ENCODE measurements around the gene ARHGEF11. TPM values are rescaled to one million over a fixed set of nuclear protein-coding genes. Genes with fewer than 3 reads are reported as not detected.

The ARHGEF11 gene
- total and polyA plus RNA-seq, 2 experiments from 2014 or later, result 25.0 to 26.9 TPM

DNA sequence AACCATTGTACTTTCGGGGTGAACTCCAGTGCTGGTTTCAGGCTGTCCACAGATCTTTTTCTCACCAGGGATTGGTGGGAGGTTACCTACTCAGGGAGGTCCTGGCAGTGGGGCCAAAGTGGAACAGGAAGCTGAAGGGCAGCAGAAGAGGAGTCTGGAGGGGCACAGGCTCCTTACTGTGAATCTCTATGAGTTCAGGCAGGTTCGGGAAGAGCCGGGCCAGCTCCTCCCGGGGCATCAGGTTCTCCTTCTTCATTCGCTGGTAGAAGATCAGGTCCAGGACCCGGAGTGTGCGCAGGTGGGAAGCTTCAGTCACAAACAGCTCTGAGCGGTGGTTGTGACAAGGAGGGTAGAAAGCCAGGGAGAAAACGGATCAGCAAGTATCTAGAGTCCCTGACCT is 98.4 kb downstream of the ARHGEF11 start:
- no peak overlapping the region for H3K4me3 ChIP-seq
- TF ChIP-seq, protein P1, sequence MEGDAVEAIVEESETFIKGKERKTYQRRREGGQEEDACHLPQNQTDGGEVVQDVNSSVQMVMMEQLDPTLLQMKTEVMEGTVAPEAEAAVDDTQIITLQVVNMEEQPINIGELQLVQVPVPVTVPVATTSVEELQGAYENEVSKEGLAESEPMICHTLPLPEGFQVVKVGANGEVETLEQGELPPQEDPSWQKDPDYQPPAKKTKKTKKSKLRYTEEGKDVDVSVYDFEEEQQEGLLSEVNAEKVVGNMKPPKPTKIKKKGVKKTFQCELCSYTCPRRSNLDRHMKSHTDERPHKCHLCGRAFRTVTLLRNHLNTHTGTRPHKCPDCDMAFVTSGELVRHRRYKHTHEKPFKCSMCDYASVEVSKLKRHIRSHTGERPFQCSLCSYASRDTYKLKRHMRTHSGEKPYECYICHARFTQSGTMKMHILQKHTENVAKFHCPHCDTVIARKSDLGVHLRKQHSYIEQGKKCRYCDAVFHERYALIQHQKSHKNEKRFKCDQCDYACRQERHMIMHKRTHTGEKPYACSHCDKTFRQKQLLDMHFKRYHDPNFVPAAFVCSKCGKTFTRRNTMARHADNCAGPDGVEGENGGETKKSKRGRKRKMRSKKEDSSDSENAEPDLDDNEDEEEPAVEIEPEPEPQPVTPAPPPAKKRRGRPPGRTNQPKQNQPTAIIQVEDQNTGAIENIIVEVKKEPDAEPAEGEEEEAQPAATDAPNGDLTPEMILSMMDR (IDR thresholded peaks at IDR 0.05; ENCODE audit: poor library complexity), result no peak
- no peak for TF ChIP-seq EZH2phosphoT487 (IDR thresholded peaks at IDR 0.05; ENCODE audit: low read depth, severe bottlenecking, unreplicated experiment)
- no peak for TF ChIP-seq EZH2 (IDR thresholded peaks at IDR 0.05; ENCODE audit: borderline replicate concordance)
- no peak overlapping the region for H3K27ac ChIP-seq
- no peaks in the 10 kb centered on the region for H3K9me3 ChIP-seq (ENCODE audit: low read depth)
- no peaks in the 10 kb centered on the region for H4K20me1 ChIP-seq (ENCODE audit: insufficient read depth, poor library complexity, severe bottlenecking)
- no peaks in the 10 kb centered on the region for H3K4me1 ChIP-seq (ENCODE audit: insufficient read depth)
- no peaks in the 10 kb centered on the region for H3K79me2 ChIP-seq
- no peaks in the 10 kb centered on the region for H3K27me3 ChIP-seq
- no peaks in the 10 kb centered on the region for H3K36me3 ChIP-seq (replicated peaks; ENCODE audit: insufficient read depth, low read depth)
- no peak for DNase-seq (ENCODE audit: low spot score)
- H3K4me2 ChIP-seq, result no peak overlapping the region
- no peak overlapping the region for H2AFZ ChIP-seq
- WGBS (ENCODE audit: low lambda C conversion rate, missing lambda C conversion rate), result 98% methylated on average over 9 of the region's 9 CpGs
- no peaks in the 10 kb centered on the region for H3K9me2 ChIP-seq (replicated peaks; ENCODE audit: insufficient read depth)

DNA sequence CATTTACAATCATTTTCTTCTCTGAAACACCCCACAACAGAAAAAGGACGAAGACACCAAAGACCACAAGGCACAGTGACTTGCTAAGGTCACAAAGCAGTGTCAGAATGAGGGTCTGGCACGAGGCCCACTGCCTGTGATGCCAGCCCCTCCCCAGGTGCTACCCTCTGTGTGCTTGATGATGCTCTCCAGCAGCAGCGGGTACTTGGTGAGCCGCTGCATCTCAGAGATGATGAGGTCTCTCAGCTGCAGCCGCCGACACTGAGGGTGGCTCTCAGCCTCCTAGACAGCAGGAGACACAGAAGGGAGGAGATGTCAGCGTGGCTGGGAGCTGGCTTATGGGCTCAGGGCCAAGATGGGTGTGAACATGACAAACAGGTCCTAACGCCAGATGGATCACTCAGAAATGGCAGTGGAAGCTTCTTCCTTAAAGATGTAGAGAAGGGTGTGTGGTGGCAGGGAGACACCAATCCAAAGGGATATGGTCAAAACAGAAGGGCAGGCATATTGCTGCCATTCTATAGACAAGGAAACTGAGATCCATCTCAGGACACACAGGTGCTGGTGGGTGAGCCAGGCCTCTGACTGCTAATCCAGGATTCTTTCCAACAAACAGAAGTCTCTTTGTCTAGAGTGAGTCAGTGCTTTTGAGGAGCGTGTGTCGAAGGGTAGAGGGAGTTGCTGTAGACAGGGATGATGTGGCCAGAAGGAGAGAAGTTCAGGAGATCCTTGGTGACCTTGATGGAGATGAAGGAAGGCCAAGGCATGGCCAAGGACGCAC is 99.5 kb downstream of the ARHGEF11 start:
- Histone ChIP-seq H3K27me3 (no peaks in the 10 kb centered on the region), H3K36me3 (replicated peaks; ENCODE audit: insufficient read depth, low read depth) (no peaks in the 10 kb centered on the region), H4K20me1 (ENCODE audit: insufficient read depth, poor library complexity, severe bottlenecking) (no peaks in the 10 kb centered on the region), H3K9me3 (ENCODE audit: low read depth) (no peaks in the 10 kb centered on the region), H2AFZ (no peak overlapping the region), H3K4me1 (ENCODE audit: insufficient read depth) (no peaks in the 10 kb centered on the region), H3K79me2 (no peaks in the 10 kb centered on the region), H3K4me2 (no peak overlapping the region), H3K4me3 (no peak overlapping the region), H3K9me2 (replicated peaks; ENCODE audit: insufficient read depth) (no peaks in the 10 kb centered on the region), H3K27ac (no peak overlapping the region)
- TF ChIP-seq EZH2phosphoT487 (IDR thresholded peaks at IDR 0.05; ENCODE audit: low read depth, severe bottlenecking, unreplicated experiment), result no peak
- 98% methylated on average over 11 of the region's 11 CpGs for WGBS (ENCODE audit: low lambda C conversion rate, missing lambda C conversion rate)
- DNase-seq (ENCODE audit: low spot score), result no peak

DNA sequence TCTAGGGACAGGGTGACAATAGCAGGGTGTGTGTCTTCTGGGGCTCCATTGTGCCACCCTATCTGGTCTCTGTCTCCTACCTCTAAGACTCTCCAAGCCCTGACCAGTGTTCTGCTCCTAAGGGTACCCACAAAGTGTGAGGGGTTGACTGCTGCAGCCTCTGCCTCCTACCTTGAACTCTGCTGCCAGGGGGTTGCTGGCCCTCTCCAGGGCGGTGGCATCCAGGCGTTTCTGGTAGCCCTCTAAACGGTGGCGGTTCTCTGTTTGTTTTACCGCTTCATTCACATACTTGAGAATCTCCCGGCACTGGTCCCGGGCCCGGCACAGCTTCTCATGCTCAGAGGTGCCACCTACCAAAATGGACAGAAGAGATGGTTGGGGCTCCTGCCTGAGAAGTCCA is 100.7 kb downstream of the ARHGEF11 start:
- Histone ChIP-seq H3K9me2 (replicated peaks; ENCODE audit: insufficient read depth) (no peaks in the 10 kb centered on the region), H3K36me3 (replicated peaks; ENCODE audit: insufficient read depth, low read depth) (no peaks in the 10 kb centered on the region), H3K4me3 (no peak overlapping the region), H2AFZ (no peak overlapping the region), H3K79me2 (no peaks in the 10 kb centered on the region), H3K4me2 (no peak overlapping the region), H3K9me3 (ENCODE audit: low read depth) (no peaks in the 10 kb centered on the region), H4K20me1 (ENCODE audit: insufficient read depth, poor library complexity, severe bottlenecking) (no peaks in the 10 kb centered on the region), H3K27ac (no peak overlapping the region), H3K4me1 (ENCODE audit: insufficient read depth) (no peaks in the 10 kb centered on the region), H3K27me3 (no peaks in the 10 kb centered on the region)
- 96% methylated on average over 8 of the region's 8 CpGs for WGBS (ENCODE audit: low lambda C conversion rate, missing lambda C conversion rate)
- no peak for DNase-seq (ENCODE audit: low spot score)
- TF ChIP-seq EZH2 (IDR thresholded peaks at IDR 0.05; ENCODE audit: borderline replicate concordance), result no peak

DNA sequence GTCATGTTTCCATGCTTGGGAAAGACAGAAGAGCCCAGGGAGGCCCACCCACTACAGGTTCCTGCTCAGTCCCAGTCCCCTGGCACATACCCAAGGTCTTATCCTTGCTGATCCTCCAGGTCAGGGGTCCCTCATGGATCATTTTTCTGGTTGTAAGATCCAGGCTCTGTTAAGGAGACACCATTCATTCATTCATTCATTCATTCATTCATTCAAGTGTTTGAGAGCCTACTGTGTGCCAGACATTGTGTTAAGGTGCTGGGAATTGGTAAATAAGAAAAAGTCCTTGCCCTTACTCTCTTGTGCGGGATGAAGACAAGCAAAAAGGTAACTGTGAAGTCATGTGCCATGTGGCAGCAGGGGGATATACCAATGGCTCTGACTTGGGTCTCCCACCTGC is 101.3 kb downstream of the ARHGEF11 start:
- WGBS (ENCODE audit: low lambda C conversion rate, missing lambda C conversion rate), result 92% methylated on average over 1 of the region's 1 CpG

More for the DNA sequence above, 101.3 kb downstream of the ARHGEF11 start:
- Histone ChIP-seq H3K27me3 (no peaks in the 10 kb centered on the region), H3K27ac (no peak overlapping the region), H3K79me2 (no peaks in the 10 kb centered on the region), H3K4me2 (no peak overlapping the region), H2AFZ (no peak overlapping the region), H3K4me1 (ENCODE audit: insufficient read depth) (no peaks in the 10 kb centered on the region), H4K20me1 (ENCODE audit: insufficient read depth, poor library complexity, severe bottlenecking) (no peaks in the 10 kb centered on the region), H3K9me3 (ENCODE audit: low read depth) (no peaks in the 10 kb centered on the region), H3K9me2 (replicated peaks; ENCODE audit: insufficient read depth) (no peaks in the 10 kb centered on the region), H3K36me3 (replicated peaks; ENCODE audit: insufficient read depth, low read depth) (no peaks in the 10 kb centered on the region), H3K4me3 (no peak overlapping the region)
- no peak for TF ChIP-seq EZH2phosphoT487 (IDR thresholded peaks at IDR 0.05; ENCODE audit: low read depth, severe bottlenecking, unreplicated experiment)
- no peak for TF ChIP-seq EZH2 (IDR thresholded peaks at IDR 0.05; ENCODE audit: borderline replicate concordance)
- TF ChIP-seq, protein P1 (IDR thresholded peaks at IDR 0.05; ENCODE audit: poor library complexity), result no peak
- DNase-seq (ENCODE audit: low spot score), result no peak

All from hepatocyte (in vitro differentiated cells).